Transverse colon (tissue), 3 donors: Measurements from ENCODE around the gene IL22RA2.

Experiments
- EP300 ChIP-seq: sonication (generic); formaldehyde crosslinking; IDR thresholded peaks from one replicate; pipeline ENCODE4 v1.6.1; 2017; ENCODE audit warnings: antibody characterized with exemption, low read depth
- POLR2A ChIP-seq: fragments of 450-650 bp; IDR thresholded peaks from one replicate; pipeline ENCODE4 v1.6.1; 2016; ENCODE audit warnings: antibody characterized with exemption, mild to moderate bottlenecking, moderate library complexity
- TF ChIP-seq, protein P1 (sequence below), 5 experiments: fragments of 200-600 bp in 3 of 5; fragments of 450-650 bp in 2 of 5; sonication (generic) in 3 of 5; IDR thresholded peaks; 1 replicate in 2 of 5; 2 replicates in 3 of 5; pipeline ENCODE4 v1.5.1; 2016 to 2017; ENCODE audit warnings: antibody characterized with exemption in 5 of 5, inconsistent platforms in 3 of 5, mild to moderate bottlenecking in 2 of 5, moderate library complexity in 1 of 5

DNA sequence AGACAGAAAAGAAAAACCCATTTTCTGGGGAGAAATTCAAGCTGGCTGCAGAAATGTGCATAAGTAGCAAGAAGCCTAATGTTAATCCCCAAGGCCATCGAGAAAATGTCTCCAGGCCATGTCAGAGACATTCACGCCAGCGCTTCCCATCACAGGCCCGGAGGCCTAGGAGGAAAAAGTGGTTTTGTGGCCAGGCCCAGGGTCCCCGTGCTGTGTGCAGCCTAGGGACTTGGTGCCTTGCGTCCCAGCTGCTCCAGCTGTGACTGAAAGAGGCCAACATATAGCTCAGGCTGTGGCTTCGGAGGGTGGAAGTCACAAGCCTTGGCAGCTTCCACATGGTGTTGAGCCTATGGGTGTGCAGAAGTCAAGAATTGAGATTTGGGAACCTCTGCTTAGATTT lies 34.8 kb upstream of the IL22RA2 start:
- TF ChIP-seq, protein P1, sequence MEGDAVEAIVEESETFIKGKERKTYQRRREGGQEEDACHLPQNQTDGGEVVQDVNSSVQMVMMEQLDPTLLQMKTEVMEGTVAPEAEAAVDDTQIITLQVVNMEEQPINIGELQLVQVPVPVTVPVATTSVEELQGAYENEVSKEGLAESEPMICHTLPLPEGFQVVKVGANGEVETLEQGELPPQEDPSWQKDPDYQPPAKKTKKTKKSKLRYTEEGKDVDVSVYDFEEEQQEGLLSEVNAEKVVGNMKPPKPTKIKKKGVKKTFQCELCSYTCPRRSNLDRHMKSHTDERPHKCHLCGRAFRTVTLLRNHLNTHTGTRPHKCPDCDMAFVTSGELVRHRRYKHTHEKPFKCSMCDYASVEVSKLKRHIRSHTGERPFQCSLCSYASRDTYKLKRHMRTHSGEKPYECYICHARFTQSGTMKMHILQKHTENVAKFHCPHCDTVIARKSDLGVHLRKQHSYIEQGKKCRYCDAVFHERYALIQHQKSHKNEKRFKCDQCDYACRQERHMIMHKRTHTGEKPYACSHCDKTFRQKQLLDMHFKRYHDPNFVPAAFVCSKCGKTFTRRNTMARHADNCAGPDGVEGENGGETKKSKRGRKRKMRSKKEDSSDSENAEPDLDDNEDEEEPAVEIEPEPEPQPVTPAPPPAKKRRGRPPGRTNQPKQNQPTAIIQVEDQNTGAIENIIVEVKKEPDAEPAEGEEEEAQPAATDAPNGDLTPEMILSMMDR (IDR thresholded peaks at IDR 0.05): no peak
- TF ChIP-seq POLR2A: no peak
- TF ChIP-seq EP300: no peak
